CD4-positive, alpha-beta T cell treated with Interferon alpha-2 for 1 hour (primary cell): ENCODE results near the gene GADL1.

Experiments
- DNase-seq, 2 donors: peaks; one replicate each; pipeline ENCODE4 v3.0.0-alpha.2; 2020 to 2022

GADL1 gene

GRCh38 chr3:30713885-30714503 lies 180.5 kb downstream of the GADL1 start:
- no peak for DNase-seq

GRCh38 chr3:30712991-30713390 lies 181.5 kb downstream of the GADL1 start:
- no peak for DNase-seq

- no peak for DNase-seq
Observed at GRCh38 chr3:30711867-30712266, 182.6 kb downstream of the GADL1 start.

- DNase-seq: no peak
Observed at GRCh38 chr3:30711151-30711550, 183.3 kb downstream of the GADL1 start.

GRCh38 chr3:30710017-30710416 lies 184.4 kb downstream of the GADL1 start:
- DNase-seq: no peak

- no peak for DNase-seq
Observed at GRCh38 chr3:30708472-30708871, 186.0 kb downstream of the GADL1 start.

GRCh38 chr3:30707825-30708224 lies 186.6 kb downstream of the GADL1 start:
- no peak for DNase-seq

- DNase-seq: no peak
Observed at GRCh38 chr3:30704931-30705890, 189.2 kb downstream of the GADL1 start.

- DNase-seq: no peak
Observed at GRCh38 chr3:30702828-30703397, 191.5 kb downstream of the GADL1 start.

- no peak for DNase-seq
Observed at GRCh38 chr3:30702038-30702827, 192.2 kb downstream of the GADL1 start.

GRCh38 chr3:30700702-30701321 lies 193.6 kb downstream of the GADL1 start:
- DNase-seq: no peak

- DNase-seq: no peak
Observed at GRCh38 chr3:30699927-30700326, 194.5 kb downstream of the GADL1 start.

GRCh38 chr3:30698549-30698948 lies 195.9 kb downstream of the GADL1 start:
- DNase-seq: no peak

- no peak for DNase-seq
Observed at GRCh38 chr3:30696896-30697295, 197.6 kb downstream of the GADL1 start.

- no peak for DNase-seq
Observed at GRCh38 chr3:30696403-30696819, 198.1 kb downstream of the GADL1 start.

GRCh38 chr3:30695302-30696061 lies 199.0 kb downstream of the GADL1 start:
- no peak for DNase-seq

GRCh38 chr3:30694668-30695067 lies 199.8 kb downstream of the GADL1 start:
- DNase-seq: no peak

GRCh38 chr3:30694148-30694547 lies 200.3 kb downstream of the GADL1 start:
- no peak for DNase-seq

GRCh38 chr3:30693470-30694120 lies 200.9 kb downstream of the GADL1 start:
- peak; percentile 53 to 78 for DNase-seq

- DNase-seq: no peak
Observed at GRCh38 chr3:30692498-30693130, 201.8 kb downstream of the GADL1 start.

- no peak for DNase-seq
Observed at GRCh38 chr3:30691944-30692343, 202.5 kb downstream of the GADL1 start.
